ENCODE data around the gene PTTG1IP.
"Not testable (repeated sequence)": the region's sequence is repeated elsewhere in the genome, so short reads cannot be mapped to it uniquely, and the experiment has no call there.

The PTTG1IP gene

GRCh38 chr21:44838951-44839350 is 34.5 kb downstream of the PTTG1IP start:
- no peak for DNase-seq

DNA sequence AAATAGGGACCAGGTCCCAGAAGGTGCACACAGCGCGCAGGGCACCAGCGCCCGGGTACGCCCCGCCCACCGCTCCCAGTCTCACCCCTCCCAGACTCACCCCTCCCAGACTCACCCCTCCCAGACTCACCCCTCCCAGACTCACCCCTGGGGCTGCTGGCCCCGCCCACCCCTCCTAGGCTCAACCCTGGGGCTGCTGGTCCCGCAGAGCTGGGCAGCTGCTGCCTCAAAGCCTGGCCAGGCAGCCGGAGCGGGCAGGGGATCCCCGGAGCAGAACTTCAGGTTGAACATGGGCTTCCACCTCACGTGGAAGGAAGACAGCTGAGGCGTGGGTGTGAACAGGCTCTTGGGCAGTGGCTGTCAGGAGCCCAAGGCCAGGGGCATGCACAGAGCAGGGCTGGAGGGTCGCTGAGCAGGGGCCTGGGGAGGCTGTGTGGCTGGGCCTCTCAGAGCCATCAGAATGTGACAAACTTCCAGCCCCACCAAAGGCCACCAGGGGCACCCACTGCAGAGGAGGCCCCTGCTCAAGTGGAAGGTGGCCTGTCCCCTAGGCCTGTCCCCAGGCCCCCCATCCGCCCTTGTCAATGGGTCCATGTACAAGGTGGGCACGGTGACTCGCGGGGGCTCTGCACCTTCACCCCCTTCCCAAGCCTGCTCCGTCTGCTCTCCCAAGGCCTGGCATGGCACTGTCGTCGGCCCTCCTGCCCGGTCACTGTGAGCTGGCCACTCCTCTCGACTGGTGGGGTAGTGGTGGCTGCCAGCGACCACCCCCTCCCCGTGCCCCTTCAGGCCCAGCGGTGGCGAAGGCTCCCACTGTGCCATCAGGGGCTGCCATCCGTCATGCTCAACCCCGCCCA is 35.2 kb downstream of the PTTG1IP start:
- no peak for DNase-seq

GRCh38 chr21:44837537-44837936 is 36.0 kb downstream of the PTTG1IP start:
- DNase-seq: no peak

DNA sequence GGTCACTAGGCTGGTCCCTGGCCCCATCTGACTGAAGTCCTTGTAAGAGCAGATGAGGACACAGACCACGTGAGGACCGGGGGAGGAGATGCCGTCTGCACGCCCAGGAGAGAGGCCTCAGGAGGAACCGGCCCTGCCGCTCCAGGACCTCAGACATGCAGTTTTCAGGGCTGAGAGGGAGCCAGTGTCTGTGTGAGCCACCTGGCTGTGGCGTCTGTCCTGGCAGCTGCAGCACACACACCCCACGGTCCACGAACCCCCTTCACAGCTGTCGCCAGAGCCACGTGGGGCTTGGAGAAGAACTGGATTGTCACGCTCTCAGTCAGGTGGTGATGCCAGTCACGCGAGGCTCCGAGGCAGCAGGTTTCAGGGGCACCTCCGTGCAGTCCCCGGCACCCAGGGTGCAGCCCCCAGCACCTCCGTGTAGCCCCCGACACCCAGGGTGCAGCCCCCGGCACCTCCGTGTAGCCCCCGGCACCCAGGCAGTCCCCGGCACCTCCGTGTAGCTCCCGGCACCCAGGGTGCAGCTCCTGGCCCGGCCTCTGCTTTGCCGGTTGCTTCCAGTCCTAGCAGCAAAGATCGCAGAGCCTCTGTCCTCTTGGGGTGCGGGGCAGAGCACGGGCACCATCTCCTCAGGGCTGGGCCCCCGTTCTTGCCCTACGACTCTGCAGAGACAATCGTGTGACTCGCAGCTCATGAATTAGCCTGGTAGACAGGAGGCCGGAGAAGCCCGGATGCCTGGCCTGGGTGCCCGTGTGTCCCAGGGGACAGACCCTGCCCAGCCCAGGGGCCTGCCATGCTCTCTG is 36.6 kb downstream of the PTTG1IP start:
- DNase-seq: no peak

DNA sequence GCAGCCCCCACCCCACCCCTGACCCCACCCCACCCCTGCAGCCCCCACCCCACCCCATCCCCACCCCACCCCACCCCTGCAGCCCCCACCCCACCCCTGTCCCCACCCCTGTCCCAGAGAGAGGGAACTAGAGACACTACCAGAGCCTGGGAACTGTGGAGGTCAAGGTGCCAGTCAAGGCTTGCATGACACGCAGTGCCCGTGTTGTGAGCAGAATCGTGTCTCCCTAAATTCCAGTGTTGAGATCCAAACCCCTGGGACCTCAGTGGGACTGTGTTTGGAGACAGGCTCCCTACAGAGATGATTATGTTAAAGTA is 37.2 kb downstream of the PTTG1IP start:
- no peak for DNase-seq

DNA sequence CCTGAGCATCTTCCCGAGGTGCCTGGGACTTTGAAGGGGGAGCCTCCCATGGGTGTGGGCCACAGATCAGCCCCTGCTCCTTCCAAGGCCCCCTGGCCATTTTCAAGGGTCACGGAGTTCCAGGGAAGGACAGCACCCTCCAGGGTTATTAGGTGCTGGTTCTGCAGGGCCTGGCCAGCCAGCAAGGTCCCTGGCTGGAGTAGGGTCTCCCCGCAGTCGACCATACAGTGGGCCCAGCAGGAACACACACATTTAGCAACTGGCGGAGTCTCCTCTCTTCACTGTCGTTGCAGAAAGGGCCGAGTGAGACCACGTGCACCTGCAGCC is 37.9 kb downstream of the PTTG1IP start:
- no peak for DNase-seq

- DNase-seq: no peak
These were observed 38.4 kb downstream of the PTTG1IP start for GRCh38 chr21:44834951-44835646.

GRCh38 chr21:44834231-44834950 is 39.1 kb downstream of the PTTG1IP start:
- no peak for DNase-seq

DNA sequence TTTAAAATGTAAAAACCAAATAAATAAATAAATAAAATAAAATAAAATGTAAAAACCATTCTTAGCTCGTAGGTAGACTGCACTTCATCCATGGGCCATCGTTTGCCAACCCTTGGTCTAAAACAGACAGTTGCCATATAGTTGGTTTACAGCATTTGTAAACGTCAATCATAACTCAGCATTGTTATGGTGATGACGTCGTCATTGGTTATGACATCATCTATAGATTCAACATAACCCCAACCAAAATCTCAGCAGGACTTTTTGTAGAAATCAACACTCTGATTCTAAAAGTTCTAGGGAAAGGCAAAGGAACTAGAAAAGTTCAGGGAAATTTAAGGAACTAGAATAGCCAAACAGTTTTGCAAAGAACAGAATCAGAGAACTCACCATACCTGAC is 39.8 kb downstream of the PTTG1IP start:
- DNase-seq: no peak

GRCh38 chr21:44832516-44833255 is 40.8 kb downstream of the PTTG1IP start:
- not testable (repeated sequence) for DNase-seq

DNA sequence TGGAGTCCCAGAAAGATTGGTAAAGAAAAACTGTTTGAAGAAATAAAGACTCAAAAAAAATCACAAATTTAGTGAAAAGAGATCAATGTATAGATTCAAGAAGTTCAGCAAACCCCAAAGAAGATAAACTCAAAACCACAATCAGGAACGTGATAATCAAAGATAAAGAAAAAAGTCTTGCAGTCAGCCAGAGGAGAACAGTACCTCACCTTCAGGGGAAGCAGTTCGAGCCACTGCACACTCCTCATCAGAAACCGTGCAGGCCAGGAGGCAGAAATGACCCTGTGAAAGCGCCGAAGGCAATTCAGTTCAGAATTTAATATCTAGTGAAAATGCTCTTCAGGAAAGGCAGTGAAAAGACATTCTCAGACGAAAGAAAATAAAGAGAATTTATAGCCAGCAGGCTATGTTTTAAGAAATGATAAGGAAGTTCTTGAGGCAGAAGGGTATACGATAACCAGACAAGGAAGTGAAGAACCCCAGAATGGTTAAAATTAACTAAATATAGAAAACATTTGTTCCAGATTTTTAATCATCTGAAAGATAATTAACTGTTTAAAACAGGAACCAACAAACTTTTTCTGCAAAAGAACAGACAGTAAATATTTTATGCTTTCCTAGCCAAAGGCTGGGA is 42.1 kb downstream of the PTTG1IP start:
- DNase-seq: no peak

GRCh38 chr21:44829507-44830092 is 43.9 kb downstream of the PTTG1IP start:
- DNase-seq: no peak

DNA sequence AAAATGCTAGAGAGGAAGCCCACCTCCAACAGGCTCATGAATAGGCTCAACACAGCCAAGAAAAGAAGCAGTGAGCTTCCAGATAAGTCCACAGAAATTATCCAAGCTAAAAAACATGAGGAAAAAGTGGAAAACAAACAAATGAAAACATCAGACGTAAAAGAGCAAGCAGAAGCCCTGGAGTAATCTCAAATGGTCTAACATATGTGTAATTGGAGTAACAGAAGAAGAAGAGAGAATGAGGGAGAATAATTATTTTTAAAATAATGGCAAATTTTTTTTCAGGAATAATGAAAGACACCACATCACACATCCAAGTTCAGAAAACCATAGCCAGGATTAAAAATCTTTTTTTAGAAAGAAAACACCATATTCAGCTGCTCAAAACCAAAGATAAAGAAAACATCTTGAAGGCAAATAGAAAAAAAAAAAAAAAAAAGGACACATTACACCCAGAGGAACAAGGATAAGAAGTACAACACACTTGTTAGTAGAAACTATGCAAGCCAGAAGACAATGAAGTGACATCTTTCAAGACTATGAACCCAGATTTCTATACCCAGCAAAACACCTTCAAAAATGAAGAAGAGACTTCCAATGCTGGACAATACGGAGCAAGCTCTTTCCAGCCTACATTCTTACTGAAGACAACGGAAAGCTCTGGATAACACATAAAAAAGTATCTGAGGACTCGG is 45.0 kb downstream of the PTTG1IP start:
- DNase-seq: no peak

DNA sequence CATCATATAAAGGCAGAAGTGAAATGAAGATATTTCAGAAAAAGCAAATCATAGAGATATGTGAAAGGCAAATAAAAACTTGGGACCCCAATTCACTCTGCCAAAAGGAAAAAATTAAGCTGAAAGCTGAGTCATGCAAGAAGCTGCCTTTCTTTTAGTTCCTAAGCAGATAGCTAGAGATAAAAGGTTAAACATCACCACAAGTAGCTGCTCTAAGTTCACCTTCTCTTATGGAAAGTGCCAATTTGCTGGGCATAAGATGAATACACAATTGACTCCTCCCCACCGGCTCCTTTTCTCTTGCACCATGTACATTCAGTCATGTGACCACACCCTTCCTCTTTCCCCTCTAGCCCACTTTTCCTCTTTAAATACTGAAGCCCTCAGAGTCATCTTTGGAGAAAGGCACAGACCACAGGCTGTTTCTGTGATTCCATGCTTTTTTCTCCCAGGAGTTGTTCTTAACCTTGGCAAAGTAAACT is 50.3 kb downstream of the PTTG1IP start:
- no peak for DNase-seq

- DNase-seq: no peak
These were observed 50.9 kb downstream of the PTTG1IP start for GRCh38 chr21:44822484-44823178.

DNA sequence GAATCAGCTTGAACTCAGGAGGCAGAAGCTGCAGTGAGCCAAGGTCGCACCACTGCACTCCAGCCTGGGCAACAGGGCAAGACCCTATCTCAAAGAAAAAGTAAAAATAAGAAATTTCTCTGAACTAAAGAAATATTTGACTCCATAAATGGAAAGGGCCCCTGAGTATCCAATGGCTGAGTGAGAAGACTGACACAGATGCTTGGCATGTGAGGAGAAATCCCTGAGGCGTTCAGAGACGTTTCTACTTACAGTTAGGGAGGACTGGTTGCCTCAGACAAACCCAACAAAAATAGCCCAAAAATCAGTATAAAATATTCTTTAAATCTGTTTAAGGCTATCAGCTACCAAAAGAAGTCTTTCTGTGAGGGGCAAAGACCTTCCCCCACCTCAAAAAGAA is 52.6 kb downstream of the PTTG1IP start:
- no peak for DNase-seq

GRCh38 chr21:44819283-44820243 is 53.9 kb downstream of the PTTG1IP start:
- DNase-seq: no peak

- DNase-seq: no peak
These were observed 54.9 kb downstream of the PTTG1IP start for GRCh38 chr21:44818640-44819011.
